ENCODE data around the gene BCO1.

DNA sequence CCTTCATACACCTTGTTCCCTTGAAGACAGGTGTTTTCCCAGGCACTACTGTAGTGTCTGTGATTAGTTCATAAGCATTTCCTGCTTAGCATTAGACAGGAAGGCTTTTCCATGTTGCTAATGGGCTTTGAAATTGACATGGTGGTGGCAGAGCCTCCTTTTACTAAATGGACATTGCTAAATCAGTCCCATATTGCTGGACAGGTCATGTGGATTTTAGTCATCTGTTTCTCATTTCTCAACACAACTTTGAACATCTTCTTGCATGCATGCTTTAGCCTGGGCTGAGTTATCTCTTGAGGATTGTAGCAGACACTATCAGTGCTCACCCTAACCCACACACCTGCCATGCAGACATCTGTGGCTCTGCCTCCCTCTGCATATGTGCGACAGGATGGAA lies 13.7 kb upstream of the BCO1 start:
- TF ChIP-seq GATA2 (IDR thresholded peaks at IDR 0.05; ENCODE audit: low read depth, low read length) (no peak), GATA3 (IDR thresholded peaks at IDR 0.05; ENCODE audit: low read depth, low read length) (no peak)

All from SH-SY5Y (cell line).